ENCODE measurements around the gene ANTXR2. TPM values are rescaled to one million over a fixed set of nuclear protein-coding genes. Genes with fewer than 3 reads are reported as not detected.

The ANTXR2 gene
- total and polyA plus RNA-seq, 9 of the 15 experiments (the other 6 are each of a cell fraction or from before 2014, with no cell fraction given): 10.1 to 83.8 (median 60.3) TPM

- Histone ChIP-seq H3K4me2 (ENCODE audit: insufficient read depth, low read length) (no peak overlapping the region), H3K9ac (ENCODE audit: insufficient read depth in 1 of 2, low read depth in 2 of 2, low read length in 2 of 2) (no peak overlapping the region), H3K4me1 (replicated peaks in 1 of 2; ENCODE audit: control insufficient read depth in 2 of 2, insufficient read depth in 2 of 2, low read length in 2 of 2) (0 out of 5 replicates have a peak, but pooled peaks cover 0 to 4% of the 10 kb centered on the region in 2 experiments), H3K9me3 (replicated peaks; ENCODE audit: control insufficient read depth, insufficient read depth, low read depth, low read length) (no peaks in the 10 kb centered on the region), H2AFZ (ENCODE audit: low read depth, low read length) (no peak overlapping the region), H4K20me1 (replicated peaks; ENCODE audit: control insufficient read depth, insufficient read depth, low read length) (no peaks in the 10 kb centered on the region), H3K36me3 (ENCODE audit: control insufficient read depth, insufficient read depth, low read length) (no peaks in the 10 kb centered on the region), H3K27me3 (ENCODE audit: control insufficient read depth in 2 of 2, insufficient read depth in 2 of 2, low read length in 2 of 2) (no peaks in the 10 kb centered on the region), H3K9me1 (ENCODE audit: control insufficient read depth, insufficient read depth, low read length) (no peaks in the 10 kb centered on the region), H3K27ac (ENCODE audit: extremely low read depth, low read depth, low read length) (no peak overlapping the region), H3K79me2 (ENCODE audit: control insufficient read depth, insufficient read depth, low read length) (no peaks in the 10 kb centered on the region), H3K4me3 (no peak overlapping the region)
- DNase-seq (ENCODE audit: extremely low read depth in 1 of 4, low spot score in 3 of 4) (no peak), ATAC-seq (peak; percentile 32; the same call in 2 of the 3 replicates), FAIRE-seq (peak; percentile 6)
- CTCF ChIA-PET (ENCODE audit: low intra/inter-chr PET ratio): no interaction called here
- intact Hi-C loops (cut with micrococcal nuclease): no loop called here
- POLR2A ChIA-PET: interaction anchor here (0.6 kb wide), 1 partner anchor 27 kb away, joined by 3 read pairs; no protein-coding TSS in a partner anchor
- TF ChIP-seq MEIS2 (IDR thresholded peaks at IDR 0.05; ENCODE audit: partially characterized antibody): peak; percentile 45
- peak; percentile 65; the same call in 1 of the 2 replicates for TF ChIP-seq SOX6 (IDR thresholded peaks at IDR 0.05)
- no peak for TF ChIP-seq PBX2 (CRISPR knock-in tag; IDR thresholded peaks at IDR 0.05; ENCODE audit: low read depth)
- TF ChIP-seq PBX2 (tag; conservative IDR thresholded peaks at IDR 0.05; ENCODE audit: low read depth): 0 out of 2 replicates have a peak, but pooled peaks have one; percentile 24
- TF ChIP-seq REST (IDR thresholded peaks at IDR 0.05; ENCODE audit: borderline replicate concordance): no peak
- no peak for TF ChIP-seq REST (CRISPR knock-in tag; IDR thresholded peaks at IDR 0.05; ENCODE audit: low read depth)
- in situ Hi-C loops (cut with MboI): no loop called here
- no TSS peak for BruUV-seq (replicated peaks)
- WGBS (ENCODE audit: insufficient coverage, low coverage, missing lambda C conversion rate): 12% methylated on average over 3 of the region's 3 CpGs
Observed at GRCh38 chr4:79897174-79897573, 175.9 kb downstream of the ANTXR2 start.

All from K562 (cell line).